ENCODE measurements around the gene CHST7. TPM values are rescaled to one million over a fixed set of nuclear protein-coding genes. Genes with fewer than 3 reads are reported as not detected.

The CHST7 gene
- total and polyA plus RNA-seq, 3 donors from 2014 or later, result 2.5 to 18.7 (median 9.4) TPM

GRCh38 chrX:46602468-46603102 is 29.0 kb downstream of the CHST7 start:
- no peak for DNase-seq
- Histone ChIP-seq H3K27ac (no peak overlapping the region), H3K36me3 (ENCODE audit: low read depth, missing control alignments) (no peaks in the 10 kb centered on the region), H3K27me3 (no peaks in the 10 kb centered on the region), H3K4me1 (no peaks in the 10 kb centered on the region), H3K9me3 (no peaks in the 10 kb centered on the region), H3K4me3 (no peak overlapping the region)
- WGBS, 2 donors, result 69 to 97% methylated on average over 3 to 6 of the region's 6 CpGs
- intact Hi-C loops (cut with DNase I; ENCODE audit: low total_unique reads), result no loop called here
- TF ChIP-seq POLR2A (IDR thresholded peaks at IDR 0.05) (no peak), CTCF (IDR thresholded peaks at IDR 0.05) (no peak)

- Histone ChIP-seq H3K36me3 (ENCODE audit: low read depth, missing control alignments) (no peaks in the 10 kb centered on the region), H3K4me3 (no peak overlapping the region), H3K4me1 (no peaks in the 10 kb centered on the region), H3K27me3 (no peaks in the 10 kb centered on the region), H3K9me3 (no peaks in the 10 kb centered on the region), H3K27ac (no peak overlapping the region)
- WGBS, 2 donors, result 66 to 77% methylated on average over 7 to 11 of the region's 11 CpGs
- TF ChIP-seq POLR2A (IDR thresholded peaks at IDR 0.05), result no peak
- no peak for TF ChIP-seq CTCF (IDR thresholded peaks at IDR 0.05)
- intact Hi-C loops (cut with DNase I; ENCODE audit: low total_unique reads), result no loop called here
- no peak for DNase-seq
Measured at GRCh38 chrX:46607916-46608315, 34.4 kb downstream of the CHST7 start.

- no peaks in the 10 kb centered on the region for H3K36me3 ChIP-seq (ENCODE audit: low read depth, missing control alignments)
Measured at GRCh38 chrX:46610070-46610658, 36.6 kb downstream of the CHST7 start.

GRCh38 chrX:46611658-46612362 is 38.2 kb downstream of the CHST7 start:
- no peak for DNase-seq
- H3K9me3 ChIP-seq, result no peaks in the 10 kb centered on the region
- no peak overlapping the region for H3K4me3 ChIP-seq
- no peaks in the 10 kb centered on the region for H3K4me1 ChIP-seq
- TF ChIP-seq POLR2A (IDR thresholded peaks at IDR 0.05) (no peak), CTCF (IDR thresholded peaks at IDR 0.05) (no peak)
- H3K36me3 ChIP-seq (ENCODE audit: low read depth, missing control alignments), result no peaks in the 10 kb centered on the region
- H3K27me3 ChIP-seq, result no peaks in the 10 kb centered on the region
- intact Hi-C loops (cut with DNase I; ENCODE audit: low total_unique reads), result no loop called here
- no peak overlapping the region for H3K27ac ChIP-seq
- 80 to 89% methylated on average over 7 to 13 of the region's 13 CpGs for WGBS, 2 donors

More at GRCh38 chrX:46610070-46610658, 36.6 kb downstream of the CHST7 start:
- Histone ChIP-seq H3K4me1 (no peaks in the 10 kb centered on the region), H3K27ac (no peak overlapping the region), H3K9me3 (no peaks in the 10 kb centered on the region), H3K27me3 (no peaks in the 10 kb centered on the region), H3K4me3 (no peak overlapping the region)
- intact Hi-C loops (cut with DNase I; ENCODE audit: low total_unique reads), result no loop called here
- WGBS, 2 donors, result 79 to 83% methylated on average over 2 to 5 of the region's 5 CpGs
- TF ChIP-seq CTCF (IDR thresholded peaks at IDR 0.05) (no peak), POLR2A (IDR thresholded peaks at IDR 0.05) (no peak)
- no peak for DNase-seq
